ENCODE results near the gene TTC9B.

- TF ChIP-seq CTCF (IDR thresholded peaks at IDR 0.05) (no peak), ZFX (IDR thresholded peaks at IDR 0.05; ENCODE audit: borderline replicate concordance) (no peak)
These were observed 7.3 kb downstream of the TTC9B start for GRCh38 chr19:40210889-40211288.
